HCT116 (cell line): ENCODE data around the gene PDIK1L. TPM values are rescaled to one million over a fixed set of nuclear protein-coding genes. Genes with fewer than 3 reads are reported as not detected.

Experiments used
- ATAC-seq: fragments of 200-7000 bp; cut with Tn5 transposase; 2 replicates; pipeline ENCODE4 v1.9.1; 2020; ENCODE audit warnings: mild to moderate bottlenecking, moderate library complexity
- BruUV-seq: library from RNA; stranded (reverse); fragments of 400-500 nt; replicated peaks from 2 replicates; lab custom pipeline; 2021; lab: Mats Ljungman, UMichigan
- CTCF ChIA-PET: fragments of 300-600 bp; sonication (Branson Sonifier 250); formaldehyde crosslinking; loops from one replicate; lab custom pipeline; 2021; ENCODE audit warnings: antibody characterized with exemption; lab: Charles Lee
- POLR2A ChIA-PET: fragments of 300-600, 350-600 bp; sonication (Branson Sonifier 250); formaldehyde crosslinking; loops from one replicate; lab custom pipeline; 2021; ENCODE audit warnings: antibody characterized with exemption; lab: Charles Lee
- RAD21 ChIA-PET, 2 experiments: fragments of 300-600 bp; sonication (Branson Sonifier 250); formaldehyde crosslinking; loops; one replicate each; lab custom pipeline; 2023; ENCODE audit warnings: low total read pairs in 2 of 2; ENCODE audit not compliant: uncharacterized antibody in 2 of 2, unreplicated experiment in 2 of 2, low non-redundant PET in 1 of 2; lab: Charles Lee
- DNase-seq: peaks from one replicate; pipeline ENCODE4 v3.0.0-alpha.2; 2010; ENCODE audit warnings: low read depth, low spot score
- H2AFZ ChIP-seq: fragments of 200-600 bp; shearing (Covaris generic), sonication (generic); 2 replicates; pipeline ENCODE4 v1.6.1; 2017; ENCODE audit warnings: low read depth, mixed run types, mixed read lengths, antibody characterized with exemption, low read length; ENCODE audit not compliant: poor library complexity, severe bottlenecking
- H3K27ac ChIP-seq: 2 replicates; pipeline ENCODE4 v1.5.1; 2012; ENCODE audit warnings: low read depth, low read length
- H3K27me3 ChIP-seq: fragments of 200-600 bp; sonication (generic); 2 replicates; pipeline ENCODE4 v1.6.1; 2016; ENCODE audit warnings: mixed run types, low read length, mixed read lengths; ENCODE audit not compliant: insufficient read depth
- H3K36me3 ChIP-seq, 2 experiments: fragments of 200-500 bp in 1 of 2; fragments of 200-600 bp in 1 of 2; sonication (Bioruptor generic) in 1 of 2; sonication (generic) in 1 of 2; 2 replicates each; pipeline versions ENCODE4 v1.5.1 to v1.6.1; 2014 to 2016; ENCODE audit warnings: low read length in 2 of 2, inconsistent platforms in 1 of 2, mixed read lengths in 1 of 2, mixed run types in 1 of 2; ENCODE audit not compliant: insufficient read depth in 2 of 2, control insufficient read depth in 1 of 2
- H3K4me1 ChIP-seq, 2 experiments: fragments of 200-600 bp in 1 of 2; sonication (generic) in 1 of 2; 2 replicates each; pipeline versions ENCODE4 v1.5.1 to v1.6.1; 2012 to 2017; ENCODE audit warnings: low read length in 2 of 2, inconsistent platforms in 1 of 2, mild to moderate bottlenecking in 1 of 2, mixed read lengths in 1 of 2, mixed run types in 1 of 2, moderate library complexity in 1 of 2; ENCODE audit not compliant: insufficient read depth in 2 of 2, control insufficient read depth in 1 of 2
- H3K4me2 ChIP-seq: fragments of 200-600 bp; sonication (generic); 2 replicates; pipeline ENCODE4 v1.6.1; 2017; ENCODE audit warnings: mixed run types, low read length, mixed read lengths
- H3K4me3 ChIP-seq, 2 experiments: fragments of 200-600 bp in 1 of 2; sonication (generic) in 1 of 2; replicated peaks in 1 of 2; 2 replicates each; pipeline ENCODE4 v1.5.1; 2011 to 2016; ENCODE audit warnings: low read length in 2 of 2, control low read depth in 1 of 2, low read depth in 1 of 2, mild to moderate bottlenecking in 1 of 2, mixed read lengths in 1 of 2, mixed run types in 1 of 2
- H3K79me2 ChIP-seq: fragments of 200-600 bp; sonication (generic); 2 replicates; pipeline ENCODE4 v1.6.1; 2017; ENCODE audit warnings: mild to moderate bottlenecking, mixed run types, low read length, moderate library complexity, mixed read lengths; ENCODE audit not compliant: insufficient read depth
- H3K9ac ChIP-seq: fragments of 200-600 bp; sonication (generic); 2 replicates; pipeline ENCODE4 v1.6.1; 2016; ENCODE audit warnings: low read length, mixed read lengths
- H3K9me2 ChIP-seq: fragments of 200-600 bp; sonication (generic), shearing (Covaris generic); 2 replicates; pipeline ENCODE4 v1.6.1; 2017; ENCODE audit warnings: mixed run types, mild to moderate bottlenecking, moderate library complexity; ENCODE audit not compliant: insufficient read depth
- H3K9me3 ChIP-seq, 2 experiments: fragments of 200-500 bp in 1 of 2; fragments of 200-600 bp in 1 of 2; sonication (Bioruptor generic) in 1 of 2; sonication (generic) in 1 of 2; 2 replicates each; pipeline ENCODE4 v1.6.1; 2014 to 2017; ENCODE audit warnings: low read length in 2 of 2, mixed read lengths in 2 of 2, inconsistent platforms in 1 of 2, low read depth in 1 of 2, mild to moderate bottlenecking in 1 of 2, mixed run types in 1 of 2, moderate library complexity in 1 of 2; ENCODE audit not compliant: control insufficient read depth in 1 of 2, insufficient read depth in 1 of 2
- H4K20me1 ChIP-seq: fragments of 200-600 bp; sonication (generic), shearing (Covaris generic); 2 replicates; pipeline ENCODE4 v1.6.1; 2017; ENCODE audit warnings: mixed run types, mild to moderate bottlenecking, moderate library complexity; ENCODE audit not compliant: insufficient read depth
- ELF1 ChIP-seq: IDR thresholded peaks from 2 replicates; pipeline ENCODE4 v1.6.1; 2012; ENCODE audit warnings: low read depth, borderline replicate concordance
- EZH2 ChIP-seq: fragments of 200-600 bp; sonication (generic); IDR thresholded peaks from 2 replicates; pipeline ENCODE4 v1.6.1; 2017; ENCODE audit warnings: antibody characterized with exemption, mixed run types
- FOSL1 ChIP-seq: IDR thresholded peaks from 2 replicates; pipeline ENCODE4 v1.6.1; 2012; ENCODE audit warnings: low read depth
- JUND ChIP-seq: IDR thresholded peaks from 2 replicates; pipeline ENCODE4 v1.6.1; 2012
- POLR2AphosphoS5 ChIP-seq: IDR thresholded peaks from 2 replicates; pipeline ENCODE4 v1.6.1; 2011; ENCODE audit warnings: mild to moderate bottlenecking, low read depth, low read length, moderate library complexity
- SIN3A ChIP-seq: IDR thresholded peaks from 2 replicates; pipeline ENCODE4 v1.6.1; 2012; ENCODE audit warnings: low read depth
- SP1 ChIP-seq: IDR thresholded peaks from 2 replicates; pipeline ENCODE4 v1.6.1; 2012; ENCODE audit warnings: low read depth
- SRF ChIP-seq: IDR thresholded peaks from 2 replicates; pipeline ENCODE4 v1.6.1; 2012; ENCODE audit warnings: low read depth
- YY1 ChIP-seq: IDR thresholded peaks from 2 replicates; pipeline ENCODE4 v1.6.1; 2011; ENCODE audit warnings: low read length, low read depth, moderate library complexity, mild to moderate bottlenecking; ENCODE audit not compliant: insufficient replicate concordance; ENCODE audit errors: extremely low read depth
- ZFX ChIP-seq: fragments of 450-650 bp; IDR thresholded peaks from 2 replicates; pipeline ENCODE4 v1.6.1; 2017
- intact Hi-C: fragments of 100-400 bp; cut with micrococcal nuclease; formaldehyde crosslinking; loops from 2 replicates; pipeline ENCODE4 v1.10.0; 2022
- total RNA-seq: library from RNA; stranded (reverse); gene quantifications from one replicate; pipeline ENCODE4 v1.2.1, GENCODE V29; 2021; ENCODE audit not compliant: unreplicated experiment
- TF ChIP-seq, protein P1 (sequence below): IDR thresholded peaks from 2 replicates; pipeline ENCODE4 v1.6.1; 2012
- TF ChIP-seq, protein P2 (sequence below): IDR thresholded peaks from 2 replicates; pipeline ENCODE4 v1.6.1; 2012; ENCODE audit warnings: low read depth
- TF ChIP-seq, protein P3 (sequence below), 3 experiments: fragments of 200-600 bp in 1 of 3; sonication (generic) in 1 of 3; IDR thresholded peaks in 2 of 3; conservative IDR thresholded peaks in 1 of 3; 2 replicates each; pipeline ENCODE4 v1.5.1; 2012 to 2017; ENCODE audit warnings: low read depth in 2 of 3, low read length in 2 of 3, antibody characterized with exemption in 1 of 3, borderline replicate concordance in 1 of 3, control low read depth in 1 of 3, mild to moderate bottlenecking in 1 of 3, mixed read lengths in 1 of 3, mixed run types in 1 of 3, moderate library complexity in 1 of 3; ENCODE audit not compliant: insufficient read depth in 1 of 3

The PDIK1L gene
- total RNA-seq, 1 experiment from 2014 or later = 8.8 TPM

DNA sequence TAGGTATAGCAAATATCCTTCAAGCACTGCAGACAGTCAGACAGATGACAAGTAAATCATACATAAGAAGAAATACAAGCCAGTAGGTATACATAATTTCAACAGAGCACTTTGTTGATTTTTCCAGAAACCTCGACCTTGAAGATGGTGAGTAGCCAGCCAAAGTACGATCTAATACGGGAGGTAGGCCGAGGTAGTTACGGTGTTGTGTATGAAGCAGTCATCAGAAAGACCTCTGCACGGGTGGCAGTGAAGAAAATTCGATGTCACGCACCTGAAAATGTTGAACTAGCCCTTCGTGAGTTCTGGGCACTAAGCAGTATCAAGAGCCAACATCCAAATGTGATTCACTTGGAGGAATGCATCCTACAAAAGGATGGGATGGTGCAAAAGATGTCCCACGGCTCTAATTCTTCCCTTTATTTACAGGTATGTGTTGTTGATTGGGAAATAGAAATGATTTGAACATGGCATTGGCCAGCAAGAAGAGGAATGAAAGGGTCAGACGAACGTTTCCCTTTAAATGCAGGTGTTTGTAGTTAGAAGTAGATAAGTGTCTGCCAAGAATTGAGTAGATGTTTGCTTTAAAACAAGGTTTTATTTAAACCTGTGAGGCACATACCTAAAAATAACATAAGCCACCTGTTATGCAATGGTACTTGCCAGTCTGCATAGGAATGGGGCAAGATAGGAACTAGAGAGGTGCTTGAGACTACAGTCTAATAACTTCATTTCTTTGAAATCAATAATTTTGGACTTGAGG, 2.7 kb downstream of the PDIK1L start:
- H3K36me3 ChIP-seq = peaks cover 3 to 9% of the 10 kb centered on the region in 2 experiments; a peak in 1 of 4 replicates
- no peak overlapping the region for H2AFZ ChIP-seq
- ATAC-seq (no peak), DNase-seq (no peak)
- peaks cover 13% of the 10 kb centered on the region for H3K79me2 ChIP-seq
- no peaks in the 10 kb centered on the region for H4K20me1 ChIP-seq
- no peak overlapping the region for H3K9ac ChIP-seq
- TF ChIP-seq SP1 (no peak), SRF (no peak), YY1 (no peak), JUND (no peak), POLR2AphosphoS5 (no peak), SIN3A (no peak), EZH2 (no peak), FOSL1 (no peak), ZFX (no peak), ELF1 (no peak)
- TF ChIP-seq, protein P1, sequence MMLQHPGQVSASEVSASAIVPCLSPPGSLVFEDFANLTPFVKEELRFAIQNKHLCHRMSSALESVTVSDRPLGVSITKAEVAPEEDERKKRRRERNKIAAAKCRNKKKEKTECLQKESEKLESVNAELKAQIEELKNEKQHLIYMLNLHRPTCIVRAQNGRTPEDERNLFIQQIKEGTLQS = no peak
- TF ChIP-seq, protein P2, sequence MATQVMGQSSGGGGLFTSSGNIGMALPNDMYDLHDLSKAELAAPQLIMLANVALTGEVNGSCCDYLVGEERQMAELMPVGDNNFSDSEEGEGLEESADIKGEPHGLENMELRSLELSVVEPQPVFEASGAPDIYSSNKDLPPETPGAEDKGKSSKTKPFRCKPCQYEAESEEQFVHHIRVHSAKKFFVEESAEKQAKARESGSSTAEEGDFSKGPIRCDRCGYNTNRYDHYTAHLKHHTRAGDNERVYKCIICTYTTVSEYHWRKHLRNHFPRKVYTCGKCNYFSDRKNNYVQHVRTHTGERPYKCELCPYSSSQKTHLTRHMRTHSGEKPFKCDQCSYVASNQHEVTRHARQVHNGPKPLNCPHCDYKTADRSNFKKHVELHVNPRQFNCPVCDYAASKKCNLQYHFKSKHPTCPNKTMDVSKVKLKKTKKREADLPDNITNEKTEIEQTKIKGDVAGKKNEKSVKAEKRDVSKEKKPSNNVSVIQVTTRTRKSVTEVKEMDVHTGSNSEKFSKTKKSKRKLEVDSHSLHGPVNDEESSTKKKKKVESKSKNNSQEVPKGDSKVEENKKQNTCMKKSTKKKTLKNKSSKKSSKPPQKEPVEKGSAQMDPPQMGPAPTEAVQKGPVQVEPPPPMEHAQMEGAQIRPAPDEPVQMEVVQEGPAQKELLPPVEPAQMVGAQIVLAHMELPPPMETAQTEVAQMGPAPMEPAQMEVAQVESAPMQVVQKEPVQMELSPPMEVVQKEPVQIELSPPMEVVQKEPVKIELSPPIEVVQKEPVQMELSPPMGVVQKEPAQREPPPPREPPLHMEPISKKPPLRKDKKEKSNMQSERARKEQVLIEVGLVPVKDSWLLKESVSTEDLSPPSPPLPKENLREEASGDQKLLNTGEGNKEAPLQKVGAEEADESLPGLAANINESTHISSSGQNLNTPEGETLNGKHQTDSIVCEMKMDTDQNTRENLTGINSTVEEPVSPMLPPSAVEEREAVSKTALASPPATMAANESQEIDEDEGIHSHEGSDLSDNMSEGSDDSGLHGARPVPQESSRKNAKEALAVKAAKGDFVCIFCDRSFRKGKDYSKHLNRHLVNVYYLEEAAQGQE = no peak
- TF ChIP-seq, protein P3, sequence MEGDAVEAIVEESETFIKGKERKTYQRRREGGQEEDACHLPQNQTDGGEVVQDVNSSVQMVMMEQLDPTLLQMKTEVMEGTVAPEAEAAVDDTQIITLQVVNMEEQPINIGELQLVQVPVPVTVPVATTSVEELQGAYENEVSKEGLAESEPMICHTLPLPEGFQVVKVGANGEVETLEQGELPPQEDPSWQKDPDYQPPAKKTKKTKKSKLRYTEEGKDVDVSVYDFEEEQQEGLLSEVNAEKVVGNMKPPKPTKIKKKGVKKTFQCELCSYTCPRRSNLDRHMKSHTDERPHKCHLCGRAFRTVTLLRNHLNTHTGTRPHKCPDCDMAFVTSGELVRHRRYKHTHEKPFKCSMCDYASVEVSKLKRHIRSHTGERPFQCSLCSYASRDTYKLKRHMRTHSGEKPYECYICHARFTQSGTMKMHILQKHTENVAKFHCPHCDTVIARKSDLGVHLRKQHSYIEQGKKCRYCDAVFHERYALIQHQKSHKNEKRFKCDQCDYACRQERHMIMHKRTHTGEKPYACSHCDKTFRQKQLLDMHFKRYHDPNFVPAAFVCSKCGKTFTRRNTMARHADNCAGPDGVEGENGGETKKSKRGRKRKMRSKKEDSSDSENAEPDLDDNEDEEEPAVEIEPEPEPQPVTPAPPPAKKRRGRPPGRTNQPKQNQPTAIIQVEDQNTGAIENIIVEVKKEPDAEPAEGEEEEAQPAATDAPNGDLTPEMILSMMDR (IDR thresholded peaks at IDR 0.05 in 2 of 3, conservative IDR thresholded peaks at IDR 0.05 in 1 of 3; ENCODE audit: borderline replicate concordance in 1 of 3, insufficient read depth in 1 of 3, low read depth in 2 of 3, low read length in 2 of 3) = no peak
- H3K4me3 ChIP-seq = no peak overlapping the region
- H3K4me2 ChIP-seq = no peak overlapping the region
- CTCF ChIA-PET = interaction anchor here (1.0 kb wide), 2 partner anchors 9 to 10 kb away, joined by 4 read pairs; no protein-coding TSS in a partner anchor
- H3K27me3 ChIP-seq = no peaks in the 10 kb centered on the region
- H3K27ac ChIP-seq = no peak overlapping the region
- BruUV-seq = no TSS peak
- no peaks in the 10 kb centered on the region for H3K9me3 ChIP-seq
- POLR2A ChIA-PET = interaction anchor here (1.6 kb wide), 1 partner anchor 9 kb away, joined by 3 read pairs; no protein-coding TSS in a partner anchor
- no peaks in the 10 kb centered on the region for H3K9me2 ChIP-seq
- RAD21 ChIA-PET = no interaction called here
- intact Hi-C loops = no loop called here
- peaks cover 14 to 21% of the 10 kb centered on the region in 2 experiments for H3K4me1 ChIP-seq
